ENCODE measurements around the gene BORCS5.

DNA sequence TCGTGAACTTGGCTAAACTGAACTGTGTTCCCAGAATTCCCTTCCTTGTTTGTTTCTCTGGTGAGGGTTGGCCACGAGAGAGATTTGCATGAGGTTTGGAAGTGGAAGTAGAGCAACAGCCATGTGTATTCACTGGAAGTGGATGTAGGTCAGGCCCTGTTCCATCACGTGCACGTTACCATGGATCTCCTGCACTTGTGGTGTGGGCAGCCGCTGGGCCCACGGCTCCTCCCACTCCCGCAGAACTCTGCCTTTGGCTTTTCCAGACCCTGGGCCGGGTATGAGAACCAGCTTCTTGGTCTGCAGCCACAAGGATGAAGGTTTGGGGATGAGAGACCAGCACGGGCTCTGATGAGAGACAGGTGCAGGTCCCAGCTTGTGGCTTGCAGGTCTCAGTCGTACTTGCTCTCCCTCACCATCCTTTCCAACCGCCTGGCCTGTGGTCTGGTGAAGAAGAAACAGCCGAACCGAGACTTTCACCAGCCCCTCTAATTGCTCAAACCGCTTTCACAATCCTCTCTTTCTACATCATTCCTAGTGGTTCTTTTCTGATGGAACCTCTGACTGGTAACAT lies 110.9 kb downstream of the BORCS5 start:
- TF ChIP-seq, protein P1, sequence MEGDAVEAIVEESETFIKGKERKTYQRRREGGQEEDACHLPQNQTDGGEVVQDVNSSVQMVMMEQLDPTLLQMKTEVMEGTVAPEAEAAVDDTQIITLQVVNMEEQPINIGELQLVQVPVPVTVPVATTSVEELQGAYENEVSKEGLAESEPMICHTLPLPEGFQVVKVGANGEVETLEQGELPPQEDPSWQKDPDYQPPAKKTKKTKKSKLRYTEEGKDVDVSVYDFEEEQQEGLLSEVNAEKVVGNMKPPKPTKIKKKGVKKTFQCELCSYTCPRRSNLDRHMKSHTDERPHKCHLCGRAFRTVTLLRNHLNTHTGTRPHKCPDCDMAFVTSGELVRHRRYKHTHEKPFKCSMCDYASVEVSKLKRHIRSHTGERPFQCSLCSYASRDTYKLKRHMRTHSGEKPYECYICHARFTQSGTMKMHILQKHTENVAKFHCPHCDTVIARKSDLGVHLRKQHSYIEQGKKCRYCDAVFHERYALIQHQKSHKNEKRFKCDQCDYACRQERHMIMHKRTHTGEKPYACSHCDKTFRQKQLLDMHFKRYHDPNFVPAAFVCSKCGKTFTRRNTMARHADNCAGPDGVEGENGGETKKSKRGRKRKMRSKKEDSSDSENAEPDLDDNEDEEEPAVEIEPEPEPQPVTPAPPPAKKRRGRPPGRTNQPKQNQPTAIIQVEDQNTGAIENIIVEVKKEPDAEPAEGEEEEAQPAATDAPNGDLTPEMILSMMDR (IDR thresholded peaks at IDR 0.05), result no peak
- TF ChIP-seq POLR2A (IDR thresholded peaks at IDR 0.05), result no peak

Measured in thyroid gland (tissue), 4 donors.